IMR-90 (cell line): ENCODE results near the gene ZFHX3. TPM values are rescaled to one million over a fixed set of nuclear protein-coding genes. Genes with fewer than 3 reads are reported as not detected.

ENCODE experiments used
- ATAC-seq: fragments of 200-7000 bp; cut with Tn5 transposase; 2 replicates; pipeline ENCODE4 v1.9.1; 2020; ENCODE audit warnings: low read depth, mild to moderate bottlenecking, moderate library complexity
- BruUV-seq: library from RNA; stranded (reverse); fragments of 400-500 nt; replicated peaks from 2 replicates; lab custom pipeline; 2021; lab: Mats Ljungman, UMichigan
- CTCF ChIA-PET: fragments of 300-600 bp; formaldehyde crosslinking; extraction: SDS; loops from one replicate; lab custom pipeline; 2021; ENCODE audit warnings: antibody characterized with exemption; lab: Yijun Ruan, JAX
- POLR2A ChIA-PET: fragments of 300-600 bp; sonication (Branson Sonifier 250); formaldehyde crosslinking; loops from one replicate; lab custom pipeline; 2022; ENCODE audit warnings: antibody characterized with exemption; ENCODE audit not compliant: unreplicated experiment; lab: Charles Lee
- DNase-seq: peaks from one replicate; pipeline ENCODE4 v3.0.0; 2013
- H2AFZ ChIP-seq: replicated peaks from 2 replicates; pipeline ENCODE3; 2013; ENCODE audit warnings: low read length, mild to moderate bottlenecking; ENCODE audit not compliant: poor library complexity
- H2AK5ac ChIP-seq: 2 replicates; pipeline ENCODE4 v1.6.1; 2013; ENCODE audit warnings: low read depth, low read length, inconsistent platforms
- H2AK9ac ChIP-seq: replicated peaks from 2 replicates; pipeline ENCODE3; 2013; ENCODE audit warnings: mild to moderate bottlenecking, low read depth, low read length, moderate library complexity; ENCODE audit not compliant: poor library complexity
- H2BK120ac ChIP-seq: 2 replicates; pipeline ENCODE4 v1.6.1; 2013; ENCODE audit warnings: low read depth, low read length, inconsistent platforms
- H2BK15ac ChIP-seq: 3 replicates; pipeline ENCODE4 v1.6.1; 2013; ENCODE audit warnings: low read depth, low read length, inconsistent platforms
- H2BK20ac ChIP-seq: 2 replicates; pipeline ENCODE4 v1.6.1; 2013; ENCODE audit warnings: low read depth, mild to moderate bottlenecking, inconsistent platforms, low read length, moderate library complexity
- H2BK5ac ChIP-seq: 2 replicates; pipeline ENCODE4 v1.6.1; 2013; ENCODE audit warnings: mild to moderate bottlenecking, low read depth, low read length, inconsistent platforms; ENCODE audit not compliant: poor library complexity, severe bottlenecking
- H3K14ac ChIP-seq: replicated peaks from 2 replicates; pipeline ENCODE4 v1.6.1; 2013; ENCODE audit warnings: low read depth, low read length, inconsistent platforms
- H3K18ac ChIP-seq: 2 replicates; pipeline ENCODE4 v1.6.1; 2013; ENCODE audit warnings: low read depth, low read length, control low read depth
- H3K23ac ChIP-seq: 2 replicates; pipeline ENCODE4 v1.6.1; 2013; ENCODE audit warnings: low read depth, low read length, inconsistent platforms
- H3K27ac ChIP-seq: 2 replicates; pipeline ENCODE4 v1.5.1; 2013; ENCODE audit warnings: mild to moderate bottlenecking, control low read depth, low read length; ENCODE audit not compliant: insufficient read depth
- H3K27me3 ChIP-seq: 2 replicates; pipeline ENCODE4 v1.6.1; 2013; ENCODE audit warnings: low read length; ENCODE audit not compliant: control insufficient read depth, insufficient read depth
- H3K36me3 ChIP-seq: 2 replicates; pipeline ENCODE4 v1.6.1; 2013; ENCODE audit warnings: low read length, mixed read lengths; ENCODE audit not compliant: control insufficient read depth, insufficient read depth
- H3K4ac ChIP-seq: 2 replicates; pipeline ENCODE4 v1.6.1; 2013; ENCODE audit warnings: low read depth, low read length, inconsistent platforms
- H3K4me1 ChIP-seq: 2 replicates; pipeline ENCODE4 v1.6.1; 2013; ENCODE audit warnings: low read length, mixed read lengths; ENCODE audit not compliant: control insufficient read depth, insufficient read depth
- H3K4me2 ChIP-seq: 2 replicates; pipeline ENCODE4 v1.6.1; 2013; ENCODE audit warnings: low read depth, mild to moderate bottlenecking, control low read depth, low read length, moderate library complexity
- H3K4me3 ChIP-seq: 2 replicates; pipeline ENCODE4 v1.5.1; 2013; ENCODE audit warnings: low read depth, mild to moderate bottlenecking, control low read depth, low read length, moderate library complexity; ENCODE audit not compliant: insufficient read depth
- H3K56ac ChIP-seq: 2 replicates; pipeline ENCODE4 v1.6.1; 2013; ENCODE audit warnings: low read length, inconsistent platforms; ENCODE audit not compliant: insufficient read depth; ENCODE audit errors: extremely low read depth
- H3K79me1 ChIP-seq, 2 experiments: 2 replicates each; pipeline ENCODE4 v1.6.1; 2013; ENCODE audit warnings: low read length in 2 of 2, inconsistent platforms in 1 of 2, low read depth in 1 of 2
- H3K9ac ChIP-seq: 2 replicates; pipeline ENCODE4 v1.6.1; 2013; ENCODE audit warnings: low read depth, low read length, control low read depth
- H3K9me1 ChIP-seq: 2 replicates; pipeline ENCODE4 v1.6.1; 2013; ENCODE audit warnings: low read length, inconsistent platforms; ENCODE audit not compliant: insufficient read depth
- H3K9me3 ChIP-seq: 2 replicates; pipeline ENCODE4 v1.6.1; 2013; ENCODE audit warnings: low read length; ENCODE audit not compliant: control insufficient read depth, insufficient read depth
- H4K20me1 ChIP-seq: 2 replicates; pipeline ENCODE4 v1.6.1; 2013; ENCODE audit warnings: low read length, inconsistent platforms; ENCODE audit not compliant: insufficient read depth
- H4K5ac ChIP-seq: 2 replicates; pipeline ENCODE4 v1.6.1; 2013; ENCODE audit warnings: mild to moderate bottlenecking, low read depth, low read length, control low read depth
- H4K8ac ChIP-seq, 2 experiments: 2 replicates each; pipeline ENCODE4 v1.6.1; 2013; ENCODE audit warnings: low read depth in 2 of 2, low read length in 2 of 2, control low read depth in 1 of 2, inconsistent platforms in 1 of 2
- H4K91ac ChIP-seq: 2 replicates; pipeline ENCODE4 v1.6.1; 2013; ENCODE audit warnings: low read depth, low read length, inconsistent platforms; ENCODE audit not compliant: insufficient read depth
- CEBPB ChIP-seq: IDR thresholded peaks from 2 replicates; pipeline ENCODE4 v1.6.1; 2012; ENCODE audit warnings: low read depth, low read length, improper control_type of control experiment
- CHD1 ChIP-seq: IDR thresholded peaks from 2 replicates; pipeline ENCODE4 v1.6.1; 2012; ENCODE audit warnings: low read depth, low read length, improper control_type of control experiment
- CTCF ChIP-seq: conservative IDR thresholded peaks from 2 replicates; pipeline ENCODE4 v1.5.1; 2012; ENCODE audit warnings: mild to moderate bottlenecking, low read depth, low read length, improper control_type of control experiment
- ELK1 ChIP-seq: fragments of 150-350 bp; IDR thresholded peaks from 2 replicates; pipeline ENCODE4 v1.6.1; 2016; ENCODE audit warnings: low read depth, mild to moderate bottlenecking, low read length, moderate library complexity, borderline replicate concordance
- MAFK ChIP-seq: IDR thresholded peaks from 2 replicates; pipeline ENCODE4 v1.6.1; 2012; ENCODE audit warnings: low read depth, low read length, improper control_type of control experiment
- MAZ ChIP-seq: IDR thresholded peaks from 2 replicates; pipeline ENCODE4 v1.6.1; 2012; ENCODE audit warnings: low read depth, mild to moderate bottlenecking, low read length, improper control_type of control experiment, moderate library complexity, borderline replicate concordance
- MXI1 ChIP-seq: IDR thresholded peaks from 2 replicates; pipeline ENCODE4 v1.6.1; 2012; ENCODE audit warnings: low read depth, mild to moderate bottlenecking, low read length, moderate library complexity, borderline replicate concordance
- POLR2A ChIP-seq: IDR thresholded peaks from 2 replicates; pipeline ENCODE4 v1.6.1; 2012; ENCODE audit warnings: mild to moderate bottlenecking, low read depth, low read length
- RAD21 ChIP-seq: IDR thresholded peaks from 2 replicates; pipeline ENCODE4 v1.6.1; 2012; ENCODE audit warnings: low read length, improper control_type of control experiment
- SMC3 ChIP-seq: fragments of 150-350 bp; IDR thresholded peaks from 2 replicates; pipeline ENCODE4 v1.6.1; 2016; ENCODE audit warnings: low read depth, mild to moderate bottlenecking, antibody characterized with exemption, low read length, moderate library complexity
- USF2 ChIP-seq: fragments of 150-350 bp; IDR thresholded peaks from 2 replicates; pipeline ENCODE4 v1.6.1; 2017; ENCODE audit warnings: mild to moderate bottlenecking, antibody characterized with exemption, low read length, low read depth
- WGBS, 2 experiments: methylation state at CpG; one replicate each; pipeline versions ENCODE4 v1.1.5 to v1.1.7; 2013; ENCODE audit warnings: missing lambda C conversion rate in 2 of 2; ENCODE audit not compliant: insufficient read length in 1 of 2; ENCODE audit errors: extremely low coverage in 2 of 2; 5-methylcytosine and 5-hydroxymethylcytosine counted together
- dilution Hi-C: fragments of 300-500 bp; cut with HindIII; formaldehyde crosslinking; loops from one replicate; pipeline ENCODE4 v1.14.3; 2018; ENCODE audit warnings: low sequenced_read_pairs; ENCODE audit not compliant: unreplicated experiment
- in situ Hi-C: fragments of 300-500 bp; cut with MboI; formaldehyde crosslinking; loops from 3 replicates; pipeline ENCODE4 v1.14.3; 2019; ENCODE audit warnings: low sequenced_read_pairs, inconsistent platforms, mixed read lengths
- intact Hi-C: fragments of 100-400 bp; cut with micrococcal nuclease; formaldehyde crosslinking; loops from 2 replicates; pipeline ENCODE4 v1.10.0; 2022
- polyA plus RNA-seq, 3 experiments: library from polyadenylated mRNA; depleted of rRNA; stranded (reverse); fragments of >200 nt; gene quantifications; 2 replicates each; pipeline ENCODE4 v1.2.3, GENCODE V29; 2012; ENCODE audit warnings: low replicate concordance in 1 of 3
- total RNA-seq: library from RNA; depleted of rRNA; stranded (reverse); fragments of >200 nt; gene quantifications from 2 replicates; pipeline ENCODE4 v1.2.3, GENCODE V29; 2012

The ZFHX3 gene
- total and polyA plus RNA-seq, 2 of the 4 experiments (the other 2 are of a cell fraction): 1.4 to 1.7 TPM

- no peak for TF ChIP-seq ELK1
Measured at GRCh38 chr16:73047221-73047535, 750 bp downstream of the ZFHX3 start (continued).

GRCh38 chr16:73046849-73047214 lies 1.1 kb downstream of the ZFHX3 start:
- 100% methylated on average over 1 of the region's 4 CpGs; no CpG with 5 or more reads in 1 of the 2 experiments for WGBS, 2 experiments
- H3K4me1 ChIP-seq: peaks cover 52% of the 10 kb centered on the region
- TF ChIP-seq CHD1: no peak
- no peak for TF ChIP-seq MXI1
- TF ChIP-seq RAD21: no peak
- TF ChIP-seq SMC3: no peak
- no peak for TF ChIP-seq POLR2A
- no peak for TF ChIP-seq ELK1
- no peak for TF ChIP-seq MAZ
- TF ChIP-seq USF2: no peak
- no peak for TF ChIP-seq CEBPB
- no peak for TF ChIP-seq MAFK
- TF ChIP-seq CTCF: no peak

More at GRCh38 chr16:73046849-73047214, 1.1 kb downstream of the ZFHX3 start:
- peak overlapping the region; percentile 85 for H2BK120ac ChIP-seq
- 0 out of 2 replicates have a peak overlapping the region, but pooled peaks have one; percentile 32 for H3K56ac ChIP-seq
- DNase-seq (no peak), ATAC-seq (no peak)
- peak overlapping the region; percentile 15; the same call in 1 of the 2 replicates for H4K5ac ChIP-seq
- H3K23ac ChIP-seq: peak overlapping the region; percentile 83
- no peak overlapping the region for H2AFZ ChIP-seq
- H3K9me3 ChIP-seq: no peaks in the 10 kb centered on the region
- 0 out of 2 replicates have a peak overlapping the region, but pooled peaks have one; percentile 20 for H3K9ac ChIP-seq
- H3K9me1 ChIP-seq: peaks cover 21% of the 10 kb centered on the region; the same call in 1 of the 2 replicates
- ChIA-PET POLR2A (no interaction called here), CTCF (interaction anchor here (1.2 kb wide), 1 partner anchor 214 kb away, joined by 7 read pairs; no protein-coding TSS in a partner anchor)
- peak overlapping the region; percentile 83 for H2AK9ac ChIP-seq
- H3K27ac ChIP-seq: peak overlapping the region; percentile 22; the same call in 1 of the 2 replicates
- in situ Hi-C loops: no loop called here
- H3K14ac ChIP-seq: peak overlapping the region; percentile 24; the same call in 1 of the 2 replicates
- H4K8ac ChIP-seq: peak overlapping the region in 1 of 2 experiments; percentile 62; a peak in 2 of 4 replicates
- peaks cover 39% of the 10 kb centered on the region; the same call in 1 of the 2 replicates for H4K20me1 ChIP-seq
- dilution Hi-C loops: loop anchor here (25.0 kb wide), 1 partner anchor 110 kb away; no protein-coding TSS in a partner anchor
- BruUV-seq: no TSS peak
- peak overlapping the region; percentile 77; the same call in 1 of the 3 replicates for H2BK15ac ChIP-seq
- intact Hi-C loops: no loop called here
- no peak overlapping the region for H3K18ac ChIP-seq
- peak overlapping the region; percentile 15 for H2BK5ac ChIP-seq
- H2AK5ac ChIP-seq: peak overlapping the region; percentile 84; the same call in 1 of the 2 replicates
- H3K4me2 ChIP-seq: peak overlapping the region; percentile 91
- no peak overlapping the region for H3K4me3 ChIP-seq
- peak overlapping the region; percentile 95 for H3K4ac ChIP-seq
- peaks cover 46 to 87% of the 10 kb centered on the region in 2 experiments for H3K79me1 ChIP-seq
- H2BK20ac ChIP-seq: peak overlapping the region; percentile 81
- H3K36me3 ChIP-seq: no peaks in the 10 kb centered on the region
- H3K27me3 ChIP-seq: no peaks in the 10 kb centered on the region
- H4K91ac ChIP-seq: peak overlapping the region; percentile 85
